ENCODE measurements around the gene TP53RK. TPM values are rescaled to one million over a fixed set of nuclear protein-coding genes. Genes with fewer than 3 reads are reported as not detected.

TP53RK gene
- total RNA-seq = 6.0 TPM
- long read RNA-seq, transcript TP53RK-202 (2 exons, 3,515 nt) = major isoform, 13 of 14 reads
- long read RNA-seq, partial matches to known transcripts = 0 of 14 reads
- long read RNA-seq, other reads (novel, unspliced or antisense) = 1 of 14 reads

DNA sequence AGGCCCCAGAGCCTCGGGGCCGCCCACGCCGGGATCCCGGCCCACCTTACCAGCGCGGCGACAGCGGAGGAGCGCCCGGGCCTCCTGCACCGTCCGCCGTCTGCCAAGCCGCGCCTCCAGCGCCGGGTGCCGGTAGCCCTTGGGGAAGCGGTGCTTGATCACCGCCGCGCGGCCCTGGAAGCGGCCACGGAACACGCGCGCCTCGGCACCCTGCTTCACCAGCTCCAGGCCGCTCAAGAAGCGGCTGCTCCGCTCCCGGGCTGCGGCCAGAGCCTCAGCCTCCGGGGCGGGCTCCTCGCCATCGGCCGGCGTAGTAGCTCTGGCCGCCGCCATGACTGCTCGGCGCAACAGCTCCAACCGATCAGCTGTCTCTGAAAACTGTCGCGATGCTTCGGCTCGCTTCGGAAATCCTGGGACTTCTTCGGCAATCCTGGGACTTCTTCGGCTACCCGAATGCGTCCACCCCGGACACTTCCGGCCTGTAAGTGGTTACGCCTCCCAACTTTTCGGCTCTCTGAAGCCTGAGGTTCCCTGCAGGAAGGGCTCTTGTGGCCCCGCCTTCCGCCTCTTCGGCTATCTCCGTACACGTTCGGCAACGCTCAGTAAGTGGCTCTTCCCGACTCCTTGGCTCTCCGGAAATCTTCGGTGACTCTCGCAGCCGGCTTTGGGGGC lies at the start of gene TP53RK:
Gene TP53RK, minus strand, starts transcription at position 363 of the 672 bp plus-strand sequence. Its CDS starts 30 bp downstream, at position 333.
- peaks cover 42% of the 10 kb centered on the region for H3K4me1 ChIP-seq
- peaks cover 9% of the 10 kb centered on the region for H3K36me3 ChIP-seq
- H3K9me3 ChIP-seq (replicated peaks) = no peaks in the 10 kb centered on the region
- peak within 1 kb of the TSS; percentile 91 for H3K4me3 ChIP-seq
- peak; percentile 99 for DNase-seq
- H3K27ac ChIP-seq (replicated peaks) = peak within 1 kb of the TSS; percentile 96
- TF ChIP-seq, protein P1, sequence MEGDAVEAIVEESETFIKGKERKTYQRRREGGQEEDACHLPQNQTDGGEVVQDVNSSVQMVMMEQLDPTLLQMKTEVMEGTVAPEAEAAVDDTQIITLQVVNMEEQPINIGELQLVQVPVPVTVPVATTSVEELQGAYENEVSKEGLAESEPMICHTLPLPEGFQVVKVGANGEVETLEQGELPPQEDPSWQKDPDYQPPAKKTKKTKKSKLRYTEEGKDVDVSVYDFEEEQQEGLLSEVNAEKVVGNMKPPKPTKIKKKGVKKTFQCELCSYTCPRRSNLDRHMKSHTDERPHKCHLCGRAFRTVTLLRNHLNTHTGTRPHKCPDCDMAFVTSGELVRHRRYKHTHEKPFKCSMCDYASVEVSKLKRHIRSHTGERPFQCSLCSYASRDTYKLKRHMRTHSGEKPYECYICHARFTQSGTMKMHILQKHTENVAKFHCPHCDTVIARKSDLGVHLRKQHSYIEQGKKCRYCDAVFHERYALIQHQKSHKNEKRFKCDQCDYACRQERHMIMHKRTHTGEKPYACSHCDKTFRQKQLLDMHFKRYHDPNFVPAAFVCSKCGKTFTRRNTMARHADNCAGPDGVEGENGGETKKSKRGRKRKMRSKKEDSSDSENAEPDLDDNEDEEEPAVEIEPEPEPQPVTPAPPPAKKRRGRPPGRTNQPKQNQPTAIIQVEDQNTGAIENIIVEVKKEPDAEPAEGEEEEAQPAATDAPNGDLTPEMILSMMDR (IDR thresholded peaks at IDR 0.05; ENCODE audit: borderline replicate concordance) = peak; percentile 66
- intact Hi-C loops (cut with micrococcal nuclease) = loop anchor here (10.0 kb wide), 1 partner anchor 164 kb away; no protein-coding TSS in a partner anchor
- no peaks in the 10 kb centered on the region for H3K27me3 ChIP-seq (ENCODE audit: low read depth)

DNA sequence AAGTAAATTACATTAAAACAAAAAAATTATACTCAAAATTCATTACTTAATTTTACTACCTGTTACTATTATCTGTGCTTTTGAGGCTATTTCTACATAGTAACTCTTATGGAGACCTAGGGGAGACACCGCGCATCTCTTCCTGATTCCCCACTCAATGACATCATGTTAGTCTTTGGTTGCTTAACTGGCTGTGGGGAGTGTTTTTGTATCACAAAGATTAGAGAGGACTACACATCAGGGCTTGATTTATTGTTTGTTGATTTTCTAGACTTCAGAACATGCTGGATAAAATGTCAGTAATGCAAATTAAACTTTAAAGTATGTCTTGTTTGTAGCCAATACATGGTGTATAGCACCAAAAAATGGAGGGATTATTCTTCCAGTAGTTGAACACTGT lies 46.2 kb upstream of the TP53RK start:
- intact Hi-C loops (cut with micrococcal nuclease) = no loop called here
- H3K27me3 ChIP-seq (ENCODE audit: low read depth) = peaks cover 24% of the 10 kb centered on the region
- H3K27ac ChIP-seq (replicated peaks) = no peak overlapping the region
- DNase-seq = no peak
- no peaks in the 10 kb centered on the region for H3K4me1 ChIP-seq
- H3K9me3 ChIP-seq (replicated peaks) = no peaks in the 10 kb centered on the region
- TF ChIP-seq, protein P1 (IDR thresholded peaks at IDR 0.05; ENCODE audit: borderline replicate concordance) = no peak
- no peaks in the 10 kb centered on the region for H3K36me3 ChIP-seq
- no peak overlapping the region for H3K4me3 ChIP-seq

DNA sequence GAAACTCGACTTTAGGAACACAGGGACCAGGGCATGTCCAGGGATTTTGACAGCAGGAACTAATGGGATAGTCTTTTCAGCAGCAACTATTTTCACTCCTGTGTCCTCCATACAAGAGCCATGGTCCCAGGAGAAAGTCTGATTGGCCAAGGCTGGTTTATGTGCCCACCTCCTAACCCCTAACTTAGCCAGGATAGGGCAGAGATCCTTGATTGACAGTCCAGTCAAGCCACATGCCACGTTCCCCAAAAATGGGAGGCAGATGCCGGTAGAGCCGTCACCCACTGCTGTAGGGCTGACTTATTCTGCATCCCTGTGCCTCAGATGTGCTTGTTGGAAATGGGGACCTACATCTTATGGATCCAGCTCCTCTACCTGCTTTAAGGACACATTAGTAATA lies 42.5 kb upstream of the TP53RK start:
- no peaks in the 10 kb centered on the region for H3K4me1 ChIP-seq
- H3K27ac ChIP-seq (replicated peaks) = no peak overlapping the region
- no peaks in the 10 kb centered on the region for H3K9me3 ChIP-seq (replicated peaks)
- H3K27me3 ChIP-seq (ENCODE audit: low read depth) = peaks cover 3% of the 10 kb centered on the region
- intact Hi-C loops (cut with micrococcal nuclease) = no loop called here
- TF ChIP-seq, protein P1 (IDR thresholded peaks at IDR 0.05; ENCODE audit: borderline replicate concordance) = no peak
- H3K36me3 ChIP-seq = no peaks in the 10 kb centered on the region
- no peak for DNase-seq
- H3K4me3 ChIP-seq = no peak overlapping the region

DNA sequence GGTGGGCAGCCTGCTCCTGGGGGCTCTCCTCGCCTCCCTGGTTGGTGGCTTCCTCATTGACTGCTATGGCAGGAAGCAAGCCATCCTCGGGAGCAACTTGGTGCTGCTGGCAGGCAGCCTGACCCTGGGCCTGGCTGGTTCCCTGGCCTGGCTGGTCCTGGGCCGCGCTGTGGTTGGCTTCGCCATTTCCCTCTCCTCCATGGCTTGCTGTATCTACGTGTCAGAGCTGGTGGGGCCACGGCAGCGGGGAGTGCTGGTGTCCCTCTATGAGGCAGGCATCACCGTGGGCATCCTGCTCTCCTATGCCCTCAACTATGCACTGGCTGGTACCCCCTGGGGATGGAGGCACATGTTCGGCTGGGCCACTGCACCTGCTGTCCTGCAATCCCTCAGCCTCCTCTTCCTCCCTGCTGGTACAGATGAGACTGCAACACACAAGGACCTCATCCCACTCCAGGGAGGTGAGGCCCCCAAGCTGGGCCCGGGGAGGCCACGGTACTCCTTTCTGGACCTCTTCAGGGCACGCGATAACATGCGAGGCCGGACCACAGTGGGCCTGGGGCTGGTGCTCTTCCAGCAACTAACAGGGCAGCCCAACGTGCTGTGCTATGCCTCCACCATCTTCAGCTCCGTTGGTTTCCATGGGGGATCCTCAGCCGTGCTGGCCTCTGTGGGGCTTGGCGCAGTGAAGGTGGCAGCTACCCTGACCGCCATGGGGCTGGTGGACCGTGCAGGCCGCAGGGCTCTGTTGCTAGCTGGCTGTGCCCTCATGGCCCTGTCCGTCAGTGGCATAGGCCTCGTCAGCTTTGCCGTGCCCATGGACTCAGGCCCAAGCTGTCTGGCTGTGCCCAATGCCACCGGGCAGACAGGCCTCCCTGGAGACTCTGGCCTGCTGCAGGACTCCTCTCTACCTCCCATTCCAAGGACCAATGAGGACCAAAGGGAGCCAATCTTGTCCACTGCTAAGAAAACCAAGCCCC lies 36.2 kb upstream of the TP53RK start:
- H3K27ac ChIP-seq (replicated peaks) = no peak overlapping the region
- no peak for DNase-seq
- H3K4me3 ChIP-seq = no peak overlapping the region
- H3K9me3 ChIP-seq (replicated peaks) = peaks cover 17% of the 10 kb centered on the region
- H3K27me3 ChIP-seq (ENCODE audit: low read depth) = no peaks in the 10 kb centered on the region
- TF ChIP-seq, protein P1 (IDR thresholded peaks at IDR 0.05; ENCODE audit: borderline replicate concordance) = no peak
- peaks cover 5% of the 10 kb centered on the region for H3K36me3 ChIP-seq
- intact Hi-C loops (cut with micrococcal nuclease) = no loop called here
- no peaks in the 10 kb centered on the region for H3K4me1 ChIP-seq

DNA sequence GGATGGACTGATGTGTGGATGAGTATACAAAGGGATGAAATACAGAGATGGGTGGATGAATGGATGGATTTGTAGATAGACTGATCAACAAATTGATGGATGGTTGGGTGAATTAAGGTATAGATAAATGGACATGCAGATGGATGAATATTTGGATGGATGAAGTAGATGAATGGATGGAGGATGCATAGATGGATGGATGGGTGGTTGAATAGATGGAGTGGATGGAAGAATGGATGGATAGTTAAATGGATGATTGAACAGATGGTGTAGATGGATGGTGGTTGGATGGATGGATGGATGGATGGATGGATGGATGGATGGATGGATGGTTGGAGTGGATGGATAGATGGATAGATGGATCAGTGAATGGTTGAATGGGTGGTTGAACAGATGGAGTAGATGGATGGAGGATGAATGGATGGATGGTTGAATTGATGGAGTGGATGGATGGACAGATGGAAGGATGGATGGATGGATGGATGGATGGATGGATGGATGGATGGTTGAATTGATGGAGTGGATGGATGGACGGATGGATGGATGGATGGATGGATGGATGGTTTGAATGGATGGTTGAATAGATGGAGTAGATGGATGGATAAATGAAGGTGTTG lies 35.2 kb upstream of the TP53RK start:
- H3K4me3 ChIP-seq = no peak overlapping the region
- H3K4me1 ChIP-seq = no peaks in the 10 kb centered on the region
- no peaks in the 10 kb centered on the region for H3K27me3 ChIP-seq (ENCODE audit: low read depth)
- no peak overlapping the region for H3K27ac ChIP-seq (replicated peaks)
- DNase-seq = no peak
- peaks cover 24% of the 10 kb centered on the region for H3K9me3 ChIP-seq (replicated peaks)
- TF ChIP-seq, protein P1 (IDR thresholded peaks at IDR 0.05; ENCODE audit: borderline replicate concordance) = no peak
- intact Hi-C loops (cut with micrococcal nuclease) = no loop called here
- H3K36me3 ChIP-seq = peaks cover 5% of the 10 kb centered on the region

Data from left ventricle myocardium inferior (tissue), 1 donor.